GM12864 (cell line): Measurements from ENCODE around the gene SNRK.

Experiments
- DNase-seq: peaks from one replicate; pipeline ENCODE4 v3.0.0-alpha.2; 2011; ENCODE audit warnings: low read depth
- H3K4me3 ChIP-seq: 2 replicates; pipeline ENCODE4 v1.5.1; 2011; ENCODE audit warnings: mild to moderate bottlenecking, low read depth, low read length, control low read depth
- TF ChIP-seq, protein P1 (sequence below): IDR thresholded peaks from 2 replicates; pipeline ENCODE4 v1.5.1; 2011; ENCODE audit warnings: low read depth, mild to moderate bottlenecking, moderate library complexity, low read length, control low read depth, inconsistent platforms; ENCODE audit errors: missing control alignments

SNRK gene

DNA sequence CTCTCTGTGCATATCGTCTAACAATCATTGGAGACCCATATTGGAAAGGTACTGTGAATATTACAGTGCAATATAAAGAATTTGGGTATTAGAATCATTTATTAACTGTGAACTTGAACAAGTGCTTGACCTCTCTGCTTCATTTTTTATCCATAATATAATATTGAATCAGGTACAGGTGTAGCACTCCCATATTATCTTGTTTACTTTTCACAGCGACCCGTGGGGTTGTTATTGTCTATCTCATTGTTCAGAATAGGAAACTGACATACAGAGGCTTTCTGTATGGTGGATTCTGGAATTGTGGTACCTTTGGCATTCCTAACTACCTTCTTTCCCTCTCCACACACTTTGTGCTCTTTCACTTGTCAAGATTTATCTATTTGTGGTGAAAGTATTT lies 17.8 kb downstream of the SNRK start:
- no peak overlapping the region for H3K4me3 ChIP-seq
- TF ChIP-seq, protein P1, sequence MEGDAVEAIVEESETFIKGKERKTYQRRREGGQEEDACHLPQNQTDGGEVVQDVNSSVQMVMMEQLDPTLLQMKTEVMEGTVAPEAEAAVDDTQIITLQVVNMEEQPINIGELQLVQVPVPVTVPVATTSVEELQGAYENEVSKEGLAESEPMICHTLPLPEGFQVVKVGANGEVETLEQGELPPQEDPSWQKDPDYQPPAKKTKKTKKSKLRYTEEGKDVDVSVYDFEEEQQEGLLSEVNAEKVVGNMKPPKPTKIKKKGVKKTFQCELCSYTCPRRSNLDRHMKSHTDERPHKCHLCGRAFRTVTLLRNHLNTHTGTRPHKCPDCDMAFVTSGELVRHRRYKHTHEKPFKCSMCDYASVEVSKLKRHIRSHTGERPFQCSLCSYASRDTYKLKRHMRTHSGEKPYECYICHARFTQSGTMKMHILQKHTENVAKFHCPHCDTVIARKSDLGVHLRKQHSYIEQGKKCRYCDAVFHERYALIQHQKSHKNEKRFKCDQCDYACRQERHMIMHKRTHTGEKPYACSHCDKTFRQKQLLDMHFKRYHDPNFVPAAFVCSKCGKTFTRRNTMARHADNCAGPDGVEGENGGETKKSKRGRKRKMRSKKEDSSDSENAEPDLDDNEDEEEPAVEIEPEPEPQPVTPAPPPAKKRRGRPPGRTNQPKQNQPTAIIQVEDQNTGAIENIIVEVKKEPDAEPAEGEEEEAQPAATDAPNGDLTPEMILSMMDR, result no peak
- DNase-seq, result no peak

DNA sequence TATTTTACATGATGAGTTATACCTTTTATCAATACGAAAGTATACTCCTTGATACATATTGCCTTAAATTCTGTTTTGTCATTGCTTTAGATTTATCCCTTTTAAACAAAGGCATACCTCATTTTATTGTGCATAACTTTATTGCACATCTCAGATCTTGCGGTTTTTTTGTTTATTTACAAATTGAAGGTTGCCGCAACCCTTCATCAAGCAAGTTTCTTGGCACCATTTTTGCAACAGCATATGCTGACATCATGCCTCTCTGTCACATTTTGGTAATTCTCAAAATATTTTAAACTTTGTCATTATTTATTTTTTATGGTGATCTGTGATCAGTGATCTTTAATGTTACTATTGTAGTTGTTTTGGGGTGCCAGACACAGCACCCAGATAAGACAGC lies 20.9 kb downstream of the SNRK start:
- no peak overlapping the region for H3K4me3 ChIP-seq
- TF ChIP-seq, protein P1, result no peak
- no peak for DNase-seq

DNA sequence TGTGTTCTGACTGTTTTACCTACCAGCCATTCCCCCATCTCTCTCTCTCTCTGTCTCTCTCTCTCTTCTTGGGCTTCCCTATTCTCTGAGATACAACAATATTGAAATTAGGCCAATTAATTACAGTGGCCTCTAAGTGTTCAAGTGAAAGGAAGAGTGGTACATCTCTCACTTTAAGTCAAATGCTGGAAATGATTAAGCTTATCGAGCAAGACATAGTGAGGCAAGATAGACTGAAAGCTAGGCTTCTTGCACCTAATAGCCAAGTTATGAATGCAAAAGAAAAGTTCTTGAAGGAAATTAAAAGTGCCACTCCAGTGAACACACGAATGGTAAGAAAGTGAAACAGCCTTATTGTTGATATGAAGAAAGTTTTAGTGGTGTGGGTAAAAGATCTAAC lies 21.3 kb downstream of the SNRK start:
- DNase-seq, result no peak
- TF ChIP-seq, protein P1, result no peak
- no peak overlapping the region for H3K4me3 ChIP-seq

DNA sequence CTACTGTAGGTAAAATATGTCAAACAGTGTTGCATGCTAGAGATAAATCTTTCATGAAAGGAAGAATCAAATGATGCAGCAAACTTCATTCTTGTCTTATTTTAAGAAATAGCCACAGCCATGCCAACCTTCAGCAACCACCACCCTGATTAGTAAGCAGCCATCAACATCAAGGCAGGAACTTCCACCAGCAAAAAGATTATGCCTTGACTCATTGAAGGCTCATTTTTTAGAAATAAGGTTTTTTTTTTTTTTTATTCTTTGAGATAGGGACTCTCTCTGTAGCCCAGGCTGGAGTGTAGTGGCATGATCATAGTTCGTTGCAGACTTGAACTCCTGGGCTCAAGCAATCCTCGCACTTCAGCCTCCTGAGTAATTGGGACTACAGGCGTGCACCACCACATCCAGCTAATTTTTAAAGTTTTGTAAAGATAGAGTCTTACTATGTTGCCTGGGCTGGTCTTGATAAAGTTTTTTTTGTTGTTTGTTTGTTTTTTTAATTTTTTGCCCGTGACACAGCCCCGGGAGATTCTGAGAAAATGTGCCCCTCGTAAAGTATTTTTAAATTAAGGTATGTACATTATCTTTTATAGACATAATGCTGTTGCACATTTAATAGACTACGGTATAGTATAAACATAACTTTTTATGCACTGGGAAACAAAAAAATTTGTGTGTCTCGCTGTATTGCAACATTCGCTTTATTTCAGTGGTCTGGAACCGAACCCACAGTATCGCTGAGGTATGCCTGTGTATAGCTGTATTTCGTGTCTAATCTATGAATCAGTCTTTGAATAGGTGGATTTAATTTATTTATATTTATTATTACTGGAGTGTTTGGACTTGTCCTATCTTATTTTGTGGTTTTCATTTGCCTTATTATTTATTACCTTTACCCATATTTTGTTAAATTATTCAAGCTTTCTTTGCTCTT lies 23.3 kb downstream of the SNRK start:
- DNase-seq, result no peak
- H3K4me3 ChIP-seq, result no peak overlapping the region
- TF ChIP-seq, protein P1, result no peak

DNA sequence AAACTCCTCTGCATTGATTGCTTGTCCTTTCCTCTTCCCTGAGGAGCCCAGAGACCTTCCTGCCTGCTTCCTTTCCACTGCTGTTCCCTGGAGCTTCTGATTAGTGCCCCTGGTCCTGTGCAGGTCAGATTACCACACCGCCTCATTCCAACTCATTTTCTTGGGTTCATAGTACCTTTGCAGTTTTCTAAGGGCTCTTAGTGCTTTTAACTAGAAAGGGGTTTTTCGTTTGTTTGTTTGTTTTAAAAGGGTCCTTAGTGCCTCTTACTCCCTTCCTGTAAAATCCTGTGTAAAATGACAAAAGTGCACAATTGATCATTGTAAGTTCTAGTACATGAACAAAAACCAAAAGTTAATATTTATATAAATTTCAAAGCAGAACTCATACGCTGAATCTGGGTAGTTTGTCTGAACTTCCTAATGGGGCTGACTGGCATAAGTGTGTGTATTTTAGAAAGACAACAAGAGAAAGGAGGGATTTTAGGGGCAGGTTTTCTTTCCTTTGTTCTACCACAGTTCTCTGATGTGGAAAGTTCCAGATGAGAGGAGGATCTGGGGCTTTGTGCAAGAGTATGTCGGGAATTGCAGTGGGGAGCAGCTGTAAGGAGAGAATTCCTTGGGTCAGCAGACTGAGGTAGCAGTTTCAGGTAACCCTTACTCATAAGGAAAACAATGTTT lies 30.6 kb downstream of the SNRK start:
- TF ChIP-seq, protein P1, result no peak
- no peak for DNase-seq
- H3K4me3 ChIP-seq, result no peak overlapping the region

DNA sequence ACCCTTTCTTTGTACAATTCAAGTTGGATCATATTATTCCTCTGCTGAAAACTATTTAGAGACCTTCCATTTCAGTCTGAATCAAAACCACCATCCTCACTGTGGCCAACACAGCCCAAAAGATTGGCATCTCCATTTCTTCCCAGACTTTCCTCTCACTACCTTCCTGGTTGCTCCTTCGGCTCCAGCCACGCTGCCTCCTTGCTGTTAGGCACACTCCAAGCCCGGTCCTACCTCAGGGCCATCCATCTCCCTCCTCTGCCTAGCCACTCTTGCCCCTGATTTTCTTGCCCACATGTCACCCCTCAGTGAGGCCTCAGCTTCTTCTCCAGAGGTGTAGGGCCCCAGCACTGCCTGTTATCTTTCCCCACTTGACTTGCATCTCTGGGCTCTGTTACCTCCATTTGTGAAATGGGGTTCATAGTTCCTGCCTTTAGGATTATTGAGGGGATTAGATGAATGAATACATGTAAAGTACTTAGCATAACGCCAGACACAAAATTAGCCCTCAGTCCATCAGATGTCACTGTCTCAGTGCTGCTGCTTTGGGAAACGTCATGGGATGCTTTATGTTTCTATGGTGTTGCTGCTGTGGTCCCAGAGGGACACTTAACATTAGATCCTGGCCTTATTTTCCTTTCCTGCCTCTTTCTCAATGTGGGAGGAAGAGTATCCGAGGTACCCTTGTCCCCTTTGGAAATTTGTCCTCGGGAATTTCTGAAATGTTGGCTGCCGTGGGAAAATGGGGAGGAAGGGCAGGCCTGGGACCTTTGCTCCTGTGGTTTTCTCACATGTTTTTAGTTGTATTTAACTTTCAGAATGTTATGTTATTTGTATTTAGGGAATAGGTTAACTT lies 31.3 kb downstream of the SNRK start:
- no peak for DNase-seq
- TF ChIP-seq, protein P1, result no peak
- H3K4me3 ChIP-seq, result no peak overlapping the region
